Activated naive CD8-positive, alpha-beta T cell treated with anti-CD3 and anti-CD28 coated beads, Interleukin-2, amount 10 ng/mL, durations not matched to agents 7 days and 5 days (primary cell): ENCODE measurements around the gene NHLRC4. TPM values are rescaled to one million over a fixed set of nuclear protein-coding genes. Genes with fewer than 3 reads are reported as not detected.
A peak's percentile ranks its signal among the peaks of the same experiment; 100 is the strongest.

Experiments used
- ATAC-seq: fragments of 150-1000 bp; cut with Tn5 transposase; one replicate; pipeline ENCODE4 v1.10.0; 2021; ENCODE audit warnings: low read depth, moderate library complexity
- POLR2A ChIA-PET: fragments of 350-600 bp; sonication (Branson Sonifier 250); formaldehyde crosslinking; loops from one replicate; lab custom pipeline; 2021; ENCODE audit warnings: antibody characterized with exemption; lab: Charles Lee
- DNase-seq: peaks from one replicate; pipeline ENCODE4 v3.0.0; 2021
- H3K27ac Mint-ChIP-seq: one replicate; pipeline ENCODE4 v1.8.0; 2022; ENCODE audit warnings: mild to moderate bottlenecking, mixed read lengths
- H3K27me3 Mint-ChIP-seq: one replicate; pipeline ENCODE4 v1.8.0; 2022; ENCODE audit warnings: mild to moderate bottlenecking, moderate library complexity, mixed read lengths
- H3K36me3 Mint-ChIP-seq: one replicate; pipeline ENCODE4 v1.8.0; 2021; ENCODE audit warnings: mild to moderate bottlenecking, mixed read lengths
- H3K4me1 Mint-ChIP-seq: one replicate; pipeline ENCODE4 v1.8.0; 2021; ENCODE audit warnings: mixed read lengths
- H3K4me3 Mint-ChIP-seq: one replicate; pipeline ENCODE4 v1.8.0; 2022; ENCODE audit warnings: mild to moderate bottlenecking, moderate library complexity, mixed read lengths
- H3K9me3 Mint-ChIP-seq: one replicate; pipeline ENCODE4 v1.8.0; 2021; ENCODE audit warnings: mixed read lengths
- total RNA-seq, 2 experiments: library from RNA; stranded (reverse); gene quantifications; one replicate each; pipeline ENCODE4 v1.2.3, GENCODE V29; 2021

The NHLRC4 gene
- total RNA-seq, 2 experiments from 2014 or later: 3.0 to 3.6 TPM

DNA sequence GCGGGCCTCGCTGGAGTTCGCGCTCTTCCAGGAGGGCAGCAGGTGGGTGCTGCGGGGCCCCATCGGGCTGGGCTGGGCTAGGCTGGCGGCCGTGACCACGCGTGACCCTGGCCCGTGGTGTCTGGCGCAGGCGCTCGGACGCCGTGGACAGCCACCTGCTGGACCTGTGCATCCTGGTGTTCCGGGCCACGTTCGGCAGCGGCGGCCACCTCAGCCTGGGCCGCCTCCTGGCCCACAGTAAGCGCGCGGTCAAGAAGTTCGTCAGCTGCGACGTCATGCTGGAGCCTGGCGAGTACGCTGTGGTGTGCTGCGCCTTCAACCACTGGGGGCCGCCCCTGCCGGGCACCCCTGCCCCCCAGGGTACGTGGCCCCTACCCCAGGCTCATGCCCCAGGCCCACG, 14.6 kb upstream of the NHLRC4 start:
- POLR2A ChIA-PET: no interaction called here
- Mint-ChIP-seq H3K36me3 (no peaks in the 10 kb centered on the region), H3K9me3 (no peaks in the 10 kb centered on the region)

DNA sequence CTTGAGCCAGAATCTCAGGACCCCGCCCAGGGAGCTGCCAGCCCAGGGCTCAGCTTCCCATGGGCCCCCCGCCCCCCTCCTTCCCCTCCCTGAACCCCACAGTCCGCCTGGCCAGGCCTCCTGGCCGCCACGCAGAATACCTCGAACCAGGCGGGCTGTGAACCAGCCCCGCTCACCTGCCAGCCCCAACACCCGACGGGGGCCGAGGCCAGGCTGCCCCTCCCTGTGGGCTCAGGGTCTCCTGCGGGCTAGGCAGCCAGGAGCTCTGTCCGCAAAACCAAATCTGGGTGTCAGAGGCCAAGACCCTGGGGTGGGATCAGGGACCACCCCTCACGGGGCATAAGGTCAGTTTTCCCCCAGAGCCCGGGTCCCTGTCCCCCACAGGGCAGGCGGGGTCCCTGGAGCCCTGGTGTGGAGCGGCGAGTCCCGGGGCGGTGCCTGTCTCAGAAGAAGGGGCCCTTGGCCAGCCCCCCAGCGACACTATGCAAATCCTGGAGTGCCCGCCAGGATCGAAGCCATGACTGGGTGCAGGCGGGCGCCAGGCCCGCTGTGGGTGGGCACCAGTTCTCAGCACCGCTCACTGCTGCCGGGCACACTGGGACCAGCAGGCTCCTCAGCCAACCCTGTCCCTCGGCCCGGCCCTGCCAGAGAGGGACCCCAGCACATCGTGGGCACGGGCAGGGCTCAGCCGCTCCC, 13.1 kb upstream of the NHLRC4 start:
- DNase-seq (no peak), ATAC-seq (no peak)
- Mint-ChIP-seq H3K4me3 (no peak overlapping the region), H3K27ac (no peak overlapping the region), H3K9me3 (no peaks in the 10 kb centered on the region), H3K27me3 (peaks cover 4% of the 10 kb centered on the region), H3K36me3 (no peaks in the 10 kb centered on the region), H3K4me1 (no peaks in the 10 kb centered on the region)
- POLR2A ChIA-PET: no interaction called here

More for the DNA sequence above, 14.6 kb upstream of the NHLRC4 start:
- Mint-ChIP-seq H3K4me1 (no peaks in the 10 kb centered on the region), H3K27ac (no peak overlapping the region), H3K27me3 (no peaks in the 10 kb centered on the region), H3K4me3 (no peak overlapping the region)
- ATAC-seq (no peak), DNase-seq (no peak)

DNA sequence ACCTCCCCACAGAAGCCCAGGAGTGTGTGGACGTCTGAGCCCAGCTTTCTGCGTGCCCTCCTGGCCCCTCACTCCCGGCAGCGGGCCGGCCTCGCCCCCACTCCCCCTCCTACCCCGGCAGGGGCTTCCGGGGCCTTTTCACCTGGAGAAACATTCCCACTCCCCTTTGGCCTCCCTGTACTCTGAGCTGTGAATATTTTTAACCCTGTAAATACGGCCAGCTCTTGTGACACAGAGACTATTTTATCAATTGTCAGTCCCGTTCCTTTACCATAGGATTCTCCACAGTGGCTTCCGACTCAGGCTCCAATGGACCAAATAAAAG, 12.5 kb upstream of the NHLRC4 start:
- Mint-ChIP-seq H3K9me3 (no peaks in the 10 kb centered on the region), H3K27me3 (peaks cover 4% of the 10 kb centered on the region), H3K36me3 (no peaks in the 10 kb centered on the region), H3K27ac (no peak overlapping the region), H3K4me3 (no peak overlapping the region), H3K4me1 (no peaks in the 10 kb centered on the region)
- no peak for DNase-seq
- ATAC-seq: no peak
- POLR2A ChIA-PET: no interaction called here

DNA sequence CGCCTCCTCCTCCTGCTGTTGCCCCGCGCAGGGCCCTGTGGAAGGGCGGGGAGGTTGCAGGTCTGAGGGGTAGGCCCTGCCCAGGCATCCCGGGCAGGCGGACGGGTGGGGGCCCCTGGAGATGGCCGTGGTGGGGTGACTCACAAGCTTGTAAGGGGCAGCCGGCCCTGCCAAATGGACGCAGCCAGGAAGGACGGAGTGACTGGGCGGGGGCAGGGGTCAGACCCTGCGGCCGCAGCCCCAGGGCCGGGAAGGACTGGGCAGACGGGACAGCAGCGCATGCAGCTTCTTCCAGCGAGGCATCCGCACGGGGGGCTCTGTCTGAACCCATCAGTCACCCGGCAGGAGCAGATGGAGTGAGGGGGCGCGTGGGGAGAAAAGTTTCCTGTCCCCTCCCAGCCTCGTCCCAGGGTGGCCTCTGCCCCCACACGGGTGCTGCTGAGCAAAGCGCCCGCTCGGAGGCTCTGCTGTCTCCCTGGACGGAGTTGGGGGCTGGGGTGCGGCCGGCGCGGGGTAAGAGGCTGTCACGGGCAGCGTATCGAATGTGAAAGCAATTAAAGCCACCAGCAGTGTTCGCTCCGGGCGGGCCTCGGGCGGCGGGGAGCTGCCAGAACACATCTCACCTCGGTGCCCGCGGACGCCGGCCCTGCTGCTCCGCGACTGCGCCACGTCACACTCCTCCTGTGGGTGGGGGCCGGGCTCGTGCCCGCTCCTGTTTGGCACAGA, 12.0 kb upstream of the NHLRC4 start:
- Mint-ChIP-seq H3K4me3 (no peak overlapping the region), H3K27me3 (peaks cover 7% of the 10 kb centered on the region), H3K27ac (no peak overlapping the region), H3K36me3 (no peaks in the 10 kb centered on the region), H3K9me3 (no peaks in the 10 kb centered on the region), H3K4me1 (no peaks in the 10 kb centered on the region)
- POLR2A ChIA-PET: no interaction called here
- ATAC-seq (no peak), DNase-seq (no peak)

DNA sequence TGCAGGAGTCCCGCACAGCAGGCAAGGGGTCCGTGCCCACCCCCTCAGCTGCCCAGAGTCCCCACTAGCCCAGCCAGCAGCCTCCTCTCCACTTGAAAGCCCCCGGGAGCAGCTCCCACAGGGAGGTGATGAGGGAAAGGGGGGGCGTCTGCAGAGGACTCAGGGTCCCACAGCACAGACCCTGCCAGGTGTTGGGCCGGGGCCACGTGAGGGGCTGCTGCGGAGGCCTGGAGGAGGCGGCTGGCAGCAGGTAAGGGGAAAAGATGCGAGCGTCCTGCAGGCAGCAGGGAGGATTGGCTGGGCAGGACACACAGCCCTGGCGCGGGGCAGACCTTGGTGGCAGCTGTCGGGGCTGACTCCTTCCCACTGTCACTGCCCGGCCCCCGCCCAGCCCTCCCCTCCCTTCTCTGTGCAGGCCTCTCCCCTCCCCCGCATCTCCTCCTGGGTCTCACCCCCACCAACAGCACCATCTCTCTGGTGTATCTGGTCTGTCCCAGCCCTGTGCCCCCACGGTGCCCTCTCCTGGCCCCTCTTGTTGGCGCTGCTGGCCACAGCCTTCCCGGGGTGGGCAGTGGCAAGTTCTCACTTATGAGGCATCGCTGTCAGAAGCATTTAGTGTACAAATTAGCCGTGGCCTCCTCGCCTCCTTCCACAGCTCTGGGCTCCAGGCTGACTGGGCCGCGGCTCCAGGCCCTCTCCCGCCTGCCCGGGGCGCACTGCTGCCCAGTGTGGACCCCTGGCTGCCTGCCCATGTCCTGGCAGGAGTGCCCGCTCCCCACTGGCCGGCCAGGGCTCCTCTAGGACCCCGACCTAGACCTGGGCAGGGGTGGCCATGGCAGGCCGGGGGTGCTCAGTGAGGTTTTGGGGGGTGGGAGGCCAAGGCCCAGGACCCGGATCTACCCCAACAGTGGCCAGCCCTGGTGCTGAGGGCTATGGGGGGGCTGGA, 11.0 kb upstream of the NHLRC4 start:
- no peak for ATAC-seq
- peaks cover 7% of the 10 kb centered on the region for H3K27me3 Mint-ChIP-seq
- no peak overlapping the region for H3K4me3 Mint-ChIP-seq
- DNase-seq: no peak
- POLR2A ChIA-PET: no interaction called here
- no peaks in the 10 kb centered on the region for H3K36me3 Mint-ChIP-seq
- no peaks in the 10 kb centered on the region for H3K4me1 Mint-ChIP-seq
- H3K27ac Mint-ChIP-seq: no peak overlapping the region
- H3K9me3 Mint-ChIP-seq: no peaks in the 10 kb centered on the region

DNA sequence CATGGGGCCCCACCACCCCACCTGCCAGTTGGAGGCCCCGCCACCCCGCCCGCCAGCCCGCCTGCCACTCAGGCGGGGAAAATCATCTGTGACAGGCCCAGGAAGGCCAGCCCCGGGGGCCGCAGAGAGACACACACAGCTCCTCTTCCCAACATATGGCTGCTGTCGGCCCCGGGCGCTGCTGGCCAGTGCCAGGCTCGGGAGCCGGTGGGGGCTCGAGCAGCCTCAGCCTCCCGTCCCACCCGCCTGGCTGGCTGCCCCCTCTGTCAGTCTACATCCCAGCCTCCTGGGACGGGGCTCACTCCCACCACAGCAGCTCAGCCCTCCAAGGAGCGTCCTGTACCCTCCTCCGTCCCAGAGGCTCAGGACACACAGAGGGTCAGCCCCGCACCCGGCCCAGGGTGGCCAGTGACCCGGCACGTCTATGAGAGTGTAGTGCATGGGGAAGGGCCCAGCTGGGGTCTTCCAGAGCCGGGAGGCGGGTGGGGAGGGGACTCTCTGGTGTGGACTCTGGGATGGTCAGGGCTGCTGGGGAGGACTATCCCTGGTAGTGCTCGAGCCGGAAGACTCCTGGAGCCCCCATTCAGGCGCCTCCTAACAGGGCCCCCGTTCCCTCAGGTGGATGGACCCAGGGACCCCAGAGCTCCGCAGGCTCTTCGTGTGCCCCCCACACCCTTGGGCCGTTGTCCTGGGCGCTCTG, 10.2 kb upstream of the NHLRC4 start:
- no peak overlapping the region for H3K27ac Mint-ChIP-seq
- H3K27me3 Mint-ChIP-seq: peaks cover 9% of the 10 kb centered on the region
- H3K9me3 Mint-ChIP-seq: no peaks in the 10 kb centered on the region
- ATAC-seq (no peak), DNase-seq (no peak)
- no peaks in the 10 kb centered on the region for H3K4me1 Mint-ChIP-seq
- H3K4me3 Mint-ChIP-seq: no peak overlapping the region
- POLR2A ChIA-PET: no interaction called here
- no peaks in the 10 kb centered on the region for H3K36me3 Mint-ChIP-seq

DNA sequence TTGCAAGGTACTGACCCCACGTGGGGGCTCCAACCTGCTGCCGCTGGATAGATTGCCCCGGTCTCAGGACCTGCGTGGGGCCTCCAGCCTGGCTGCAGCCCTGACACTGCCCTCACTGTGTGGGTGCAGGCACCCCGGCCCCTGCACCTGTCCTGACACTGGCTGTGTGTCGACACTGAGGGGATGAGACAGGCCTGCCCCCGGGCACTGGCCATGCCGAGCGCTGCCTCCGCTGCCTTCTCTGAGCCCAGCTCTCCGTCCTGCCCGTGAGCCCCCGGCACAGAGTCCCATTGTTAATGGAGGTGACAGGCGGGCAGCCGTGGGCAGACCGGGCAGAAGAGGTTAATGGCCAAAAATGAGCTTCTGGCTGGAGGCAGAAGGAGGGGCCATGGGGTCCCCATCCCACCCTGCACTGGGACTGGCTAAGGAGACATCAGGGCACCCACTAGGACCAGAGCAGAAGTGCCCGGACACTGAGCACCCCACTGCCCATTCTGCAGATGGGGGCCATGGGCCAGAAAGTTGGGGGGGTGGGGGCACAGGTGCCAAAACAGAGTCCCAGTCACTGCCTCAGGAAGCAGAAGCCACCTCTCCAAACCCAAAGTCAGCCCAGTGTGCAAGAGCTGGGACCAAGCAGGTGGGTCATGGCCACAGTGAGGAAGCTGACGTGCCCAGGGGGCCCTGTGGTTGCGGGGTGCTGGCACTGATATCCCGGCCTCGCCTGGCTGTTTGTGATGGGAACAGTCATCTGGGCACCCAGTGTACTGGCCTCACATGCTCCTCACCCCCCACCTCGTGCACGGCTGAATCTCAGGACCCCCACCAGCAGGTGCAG, 9.1 kb upstream of the NHLRC4 start:
- no peak for DNase-seq
- H3K27ac Mint-ChIP-seq: no peak overlapping the region
- peaks cover 9% of the 10 kb centered on the region for H3K27me3 Mint-ChIP-seq
- POLR2A ChIA-PET: no interaction called here
- no peak for ATAC-seq
- no peaks in the 10 kb centered on the region for H3K4me1 Mint-ChIP-seq
- no peaks in the 10 kb centered on the region for H3K36me3 Mint-ChIP-seq
- H3K9me3 Mint-ChIP-seq: no peaks in the 10 kb centered on the region
- H3K4me3 Mint-ChIP-seq: no peak overlapping the region

DNA sequence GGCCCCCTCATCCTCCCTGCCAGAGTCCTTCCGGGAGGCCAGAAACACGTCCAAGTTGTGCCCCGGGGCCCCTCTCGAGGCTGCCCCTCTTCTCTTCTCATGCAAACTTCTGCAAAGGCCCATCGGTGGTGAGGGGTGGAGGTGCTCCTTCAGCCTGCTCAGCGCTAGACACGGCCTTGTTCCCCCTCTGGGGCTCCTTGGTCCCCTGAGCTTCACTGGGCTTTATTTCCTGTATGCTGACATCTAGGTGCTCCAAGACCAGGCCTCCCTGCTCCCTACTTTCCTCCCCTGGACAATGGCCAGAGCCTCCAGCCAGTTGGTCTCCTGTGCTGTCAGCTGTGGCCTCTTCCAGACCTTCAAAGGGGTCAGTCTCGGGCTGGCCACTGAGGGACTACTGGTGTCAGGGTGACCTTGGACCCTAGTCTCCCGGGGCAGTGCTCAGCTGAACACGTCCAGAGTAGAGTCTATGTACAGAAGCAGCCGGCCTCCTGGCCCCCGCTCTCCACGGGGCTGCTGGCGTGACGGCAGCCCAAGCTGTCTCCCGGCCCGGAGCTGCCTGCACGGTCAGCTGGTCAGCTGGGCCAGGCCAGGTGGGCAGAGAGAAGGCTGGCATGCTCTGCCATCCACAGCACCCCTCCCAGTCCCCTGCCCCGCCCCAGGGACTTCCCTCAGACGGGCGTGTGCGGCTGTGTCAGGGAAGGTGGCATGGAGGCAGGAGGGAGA, 8.3 kb upstream of the NHLRC4 start:
- ATAC-seq (peak; percentile 16), DNase-seq (no peak)
- Mint-ChIP-seq H3K4me3 (no peak overlapping the region), H3K4me1 (no peaks in the 10 kb centered on the region), H3K27me3 (peaks cover 9% of the 10 kb centered on the region), H3K36me3 (no peaks in the 10 kb centered on the region), H3K27ac (no peak overlapping the region), H3K9me3 (no peaks in the 10 kb centered on the region)
- POLR2A ChIA-PET: no interaction called here

DNA sequence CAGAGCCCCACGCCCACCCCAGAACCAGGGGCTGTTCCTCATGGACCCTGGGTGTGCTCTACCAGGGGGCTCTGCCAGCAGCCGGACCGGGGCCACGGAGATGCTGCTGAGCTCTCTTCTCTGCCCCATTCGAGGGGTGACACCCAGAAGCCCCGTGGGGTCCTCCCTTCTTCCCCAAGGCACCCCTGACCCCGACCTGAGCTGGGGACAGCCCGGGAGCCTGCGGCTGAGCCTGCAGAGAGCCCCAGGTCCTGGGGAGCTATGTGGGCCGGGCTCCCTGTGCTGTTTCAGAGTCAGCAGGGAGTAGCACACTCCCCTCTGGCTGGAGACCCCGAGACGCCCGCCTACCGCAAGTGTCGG, 7.8 kb upstream of the NHLRC4 start:
- DNase-seq: no peak
- no peak overlapping the region for H3K4me3 Mint-ChIP-seq

DNA sequence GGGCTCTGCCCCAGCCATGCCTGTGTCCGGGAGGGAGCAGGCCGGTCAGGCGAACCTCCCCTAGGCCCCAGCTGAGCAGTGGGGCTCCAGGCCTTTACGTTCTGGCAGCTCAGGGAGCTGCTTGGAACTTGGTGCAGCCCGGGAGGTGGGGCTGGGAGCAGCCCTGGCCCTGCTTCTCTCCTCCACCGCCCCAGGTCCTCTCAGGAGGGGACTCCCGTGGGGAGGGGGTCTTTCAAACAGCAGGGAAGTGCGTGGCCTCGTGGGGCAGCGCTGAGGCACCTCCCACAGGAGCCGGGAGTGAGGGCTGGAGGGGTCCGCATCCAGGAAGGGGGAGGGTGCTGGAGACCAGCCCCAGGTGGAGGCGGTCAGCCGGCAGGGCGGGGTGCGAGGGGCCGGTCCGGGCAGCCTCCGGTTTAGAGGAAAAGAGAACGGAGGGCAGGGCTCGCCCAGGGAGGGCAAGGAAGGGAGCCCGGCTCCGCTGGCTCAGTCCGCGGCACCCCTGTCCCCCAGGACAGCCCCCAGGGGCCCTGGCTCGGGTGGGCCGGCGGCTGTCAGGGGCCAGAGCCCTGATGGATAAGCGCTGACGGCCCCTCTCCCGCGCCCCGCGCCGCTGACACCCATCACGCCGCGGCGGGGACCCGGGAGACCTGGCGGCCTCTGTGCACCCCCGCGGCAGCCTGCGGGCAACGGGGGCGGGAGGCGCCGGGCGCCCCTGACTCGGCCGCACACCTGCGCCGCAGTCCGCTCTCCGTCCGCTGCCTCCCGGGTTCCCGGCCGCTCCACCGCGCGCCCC, 7.2 kb upstream of the NHLRC4 start:
- no peak overlapping the region for H3K27ac Mint-ChIP-seq
- ATAC-seq (no peak), DNase-seq (no peak)
- H3K4me3 Mint-ChIP-seq: no peak overlapping the region
- no peaks in the 10 kb centered on the region for H3K4me1 Mint-ChIP-seq
- H3K9me3 Mint-ChIP-seq: no peaks in the 10 kb centered on the region
- peaks cover 9% of the 10 kb centered on the region for H3K27me3 Mint-ChIP-seq
- no peaks in the 10 kb centered on the region for H3K36me3 Mint-ChIP-seq
- POLR2A ChIA-PET: no interaction called here

More for the DNA sequence above, 7.8 kb upstream of the NHLRC4 start:
- H3K27me3 Mint-ChIP-seq: peaks cover 9% of the 10 kb centered on the region
- no peaks in the 10 kb centered on the region for H3K36me3 Mint-ChIP-seq
- H3K4me1 Mint-ChIP-seq: no peaks in the 10 kb centered on the region
- no peaks in the 10 kb centered on the region for H3K9me3 Mint-ChIP-seq
- POLR2A ChIA-PET: no interaction called here
- H3K27ac Mint-ChIP-seq: no peak overlapping the region
- ATAC-seq: no peak

DNA sequence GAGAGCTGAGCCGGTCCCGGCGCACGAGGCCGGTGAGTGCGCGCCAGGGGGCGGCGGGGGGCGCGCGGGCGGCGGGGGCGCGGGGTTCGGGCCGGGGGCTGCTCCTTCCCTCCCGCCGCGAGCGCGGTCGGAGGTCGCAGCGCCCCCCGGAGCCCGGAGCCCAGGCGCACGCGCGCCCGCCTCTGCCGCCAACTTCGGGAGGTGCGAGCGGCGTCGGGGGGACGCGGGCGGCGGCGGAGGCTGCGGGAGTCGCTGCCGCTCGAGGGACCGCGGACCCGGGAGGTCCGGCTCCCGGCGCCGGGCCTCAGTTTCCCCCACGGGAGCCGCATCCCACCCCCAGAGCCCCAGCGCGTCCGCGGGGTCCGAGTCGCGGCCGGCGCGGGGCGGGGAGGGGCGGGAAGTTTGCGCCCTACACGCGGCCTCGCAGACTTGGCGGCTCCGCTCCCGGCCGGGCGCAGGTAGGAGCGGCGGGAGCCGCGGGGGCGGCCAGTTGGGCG, 6.6 kb upstream of the NHLRC4 start, which contains the start of gene PRR35:
Gene PRR35, plus strand, starts transcription at position 191 of the 497 bp plus-strand sequence. CDS start 2,901 bp downstream, outside the sequence.
- H3K36me3 Mint-ChIP-seq: no peaks in the 10 kb centered on the region
- no peaks in the 10 kb centered on the region for H3K4me1 Mint-ChIP-seq
- ATAC-seq: no peak
- DNase-seq: no peak
- H3K27me3 Mint-ChIP-seq: peaks cover 9% of the 10 kb centered on the region
- H3K27ac Mint-ChIP-seq: no peak within 1 kb of the TSS
- H3K9me3 Mint-ChIP-seq: no peaks in the 10 kb centered on the region
- POLR2A ChIA-PET: no interaction called here
- H3K4me3 Mint-ChIP-seq: no peak within 1 kb of the TSS
